Skin epidermis (tissue), 12 donors: Measurements from ENCODE around the gene DLEC1.

Experiments used
- H3K27ac ChIP-seq, 21 experiments: fragments of 200-600 bp; sonication (generic) in 11 of 21; one replicate each; pipeline ENCODE4 v1.5.0; 2020; ENCODE audit warnings: mild to moderate bottlenecking in 3 of 21, inconsistent platforms in 2 of 21, moderate library complexity in 2 of 21
- H3K4me3 ChIP-seq, 7 experiments: fragments of 200-600 bp; sonication (generic) in 2 of 7; one replicate each; pipeline ENCODE4 v1.5.0; 2020; ENCODE audit warnings: inconsistent platforms in 2 of 7, mild to moderate bottlenecking in 2 of 7, moderate library complexity in 1 of 7

The DLEC1 gene

GRCh38 chr3:38039101-38039898 is at the start of gene DLEC1:
TSS of gene DLEC1 (plus strand) at chr3:38039208. CDS start at chr3:38039226, 18 bp downstream.
- H3K27ac ChIP-seq: peak within 1 kb of the TSS in 12 of 21 experiments; percentile 1 to 77 (median 40)
- peak within 1 kb of the TSS; percentile 23 to 51 (median 34) for H3K4me3 ChIP-seq

DNA sequence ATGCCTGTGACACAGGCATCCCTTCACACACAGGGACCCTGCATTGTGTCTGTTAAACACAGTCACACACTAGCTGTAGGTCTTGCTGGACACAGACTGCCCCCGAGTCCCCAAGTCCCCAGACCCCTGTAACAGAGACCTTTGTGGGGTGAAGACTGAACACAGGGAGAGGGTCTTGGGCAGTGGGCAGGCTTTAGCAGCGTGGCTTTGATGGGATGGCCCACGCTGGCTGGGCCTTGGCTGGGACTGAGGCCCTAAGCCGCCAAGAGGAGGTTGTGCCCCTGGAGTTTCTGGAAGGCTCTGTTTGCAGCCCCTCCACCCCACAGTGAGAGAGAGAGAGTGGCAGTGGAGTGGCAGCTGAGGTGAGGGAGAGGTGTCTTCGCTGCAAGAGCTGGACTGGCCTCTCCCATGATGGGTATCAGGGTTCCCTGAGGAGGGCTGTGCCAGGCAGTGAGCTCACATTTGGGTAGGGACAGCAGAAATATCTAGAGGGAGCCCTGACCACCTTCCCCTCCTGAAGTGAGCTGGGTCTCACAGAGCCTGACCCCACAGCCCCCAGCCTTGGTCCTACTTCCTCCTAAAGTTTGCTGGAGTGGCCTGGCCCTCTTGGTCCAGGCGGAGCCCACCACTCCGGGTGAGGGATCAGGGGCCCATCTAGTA is 49.1 kb upstream of the DLEC1 start:
- no peak overlapping the region for H3K27ac ChIP-seq
- H3K4me3 ChIP-seq: no peak overlapping the region

GRCh38 chr3:37990527-37990926 is 48.5 kb upstream of the DLEC1 start, which contains the start of gene VILL:
TSS of gene VILL (plus strand) at chr3:37990786. CDS start at chr3:37993673, 2,887 bp downstream.
- H3K4me3 ChIP-seq: no peak within 1 kb of the TSS
- no peak within 1 kb of the TSS for H3K27ac ChIP-seq

DNA sequence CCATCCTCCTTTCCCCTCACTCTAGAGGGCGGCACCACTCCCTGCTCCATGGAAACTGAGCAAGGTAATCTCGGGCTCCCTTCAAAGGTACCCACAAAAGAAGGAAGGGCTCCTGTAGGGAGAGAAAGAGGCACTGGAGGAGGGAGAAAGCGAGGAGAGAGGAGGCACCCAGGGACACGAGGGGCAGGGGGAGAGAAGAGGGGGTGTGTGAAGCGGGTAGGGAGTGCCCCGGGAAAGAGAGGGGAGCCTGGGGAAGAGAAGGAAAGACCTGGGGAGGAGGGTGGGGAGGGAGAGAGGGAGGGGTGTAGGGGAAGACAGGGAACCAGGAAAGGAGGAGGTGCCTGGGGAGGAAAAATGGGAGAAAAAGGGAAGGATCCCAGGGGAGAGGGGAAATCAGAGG is 47.9 kb upstream of the DLEC1 start:
- no peak overlapping the region for H3K27ac ChIP-seq
- H3K4me3 ChIP-seq: no peak overlapping the region

- Histone ChIP-seq H3K27ac (peak overlapping the region in 2 of 21 experiments; percentile 27 to 43), H3K4me3 (no peak overlapping the region)
Measured at GRCh38 chr3:37991823-37992222, 47.2 kb upstream of the DLEC1 start.

- H3K27ac ChIP-seq: peak overlapping the region in 6 of 21 experiments; percentile 27 to 97 (median 88)
- no peak overlapping the region for H3K4me3 ChIP-seq
Measured at GRCh38 chr3:37992271-37993066, 46.5 kb upstream of the DLEC1 start.

- Histone ChIP-seq H3K4me3 (no peak overlapping the region), H3K27ac (peak overlapping the region in 9 of 21 experiments; percentile 84 to 97 (median 90))
Measured at GRCh38 chr3:37993067-37993455, 45.9 kb upstream of the DLEC1 start.

- Histone ChIP-seq H3K4me3 (peak overlapping the region; percentile 44 to 77 (median 56)), H3K27ac (peak overlapping the region in 20 of 21 experiments; percentile 63 to 97 (median 90))
Measured at GRCh38 chr3:37993460-37993819, 45.6 kb upstream of the DLEC1 start.

- Histone ChIP-seq H3K4me3 (peak overlapping the region; percentile 44 to 77 (median 56)), H3K27ac (peak overlapping the region in 20 of 21 experiments; percentile 63 to 97 (median 90))
Measured at GRCh38 chr3:37993820-37994638, 45.0 kb upstream of the DLEC1 start.

DNA sequence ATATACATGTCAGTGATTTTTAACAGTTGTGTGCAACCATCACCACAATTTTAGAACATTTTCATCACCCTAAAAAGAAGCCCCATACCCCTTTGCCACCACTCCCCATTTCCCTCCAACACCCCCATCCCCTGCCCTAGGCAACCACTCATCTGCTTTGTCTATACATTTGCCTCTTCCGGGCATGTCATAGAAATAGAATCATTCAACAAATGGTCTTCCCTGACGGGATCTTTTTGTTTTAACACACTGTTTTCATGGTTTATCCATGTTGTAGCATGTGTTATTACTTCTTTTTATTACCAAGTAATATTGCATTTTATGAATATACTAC is 44.4 kb upstream of the DLEC1 start:
- H3K4me3 ChIP-seq: peak overlapping the region; percentile 44 to 77 (median 56)
- H3K27ac ChIP-seq: peak overlapping the region in 19 of 21 experiments; percentile 63 to 97 (median 90)

GRCh38 chr3:37995652-37996641 is 43.1 kb upstream of the DLEC1 start:
- Histone ChIP-seq H3K4me3 (no peak overlapping the region), H3K27ac (peak overlapping the region in 1 of 21 experiments; percentile 14)

DNA sequence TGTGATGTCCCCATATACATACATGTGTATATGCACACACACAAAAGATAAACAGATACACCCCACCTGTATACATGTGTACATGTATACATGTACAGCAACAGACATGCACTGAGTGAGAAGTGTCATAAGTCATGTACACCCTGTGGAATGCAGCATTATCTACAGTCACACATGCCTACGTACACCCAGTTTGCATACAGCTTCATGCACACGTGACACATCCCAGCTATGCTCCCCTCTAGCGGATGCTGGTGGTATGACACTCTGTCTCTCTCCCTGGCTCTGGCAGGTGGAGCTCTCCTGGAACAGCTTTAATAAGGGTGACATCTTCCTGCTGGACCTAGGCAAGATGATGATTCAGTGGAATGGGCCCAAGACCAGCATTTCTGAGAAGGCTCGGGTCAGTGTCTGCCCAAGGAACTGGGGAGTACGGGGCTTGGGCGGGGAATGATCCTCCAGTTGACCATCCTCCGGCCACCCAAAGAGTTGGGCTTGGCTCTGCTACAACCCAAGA is 42.2 kb upstream of the DLEC1 start:
- Histone ChIP-seq H3K4me3 (no peak overlapping the region), H3K27ac (peak overlapping the region in 1 of 21 experiments; percentile 97)

DNA sequence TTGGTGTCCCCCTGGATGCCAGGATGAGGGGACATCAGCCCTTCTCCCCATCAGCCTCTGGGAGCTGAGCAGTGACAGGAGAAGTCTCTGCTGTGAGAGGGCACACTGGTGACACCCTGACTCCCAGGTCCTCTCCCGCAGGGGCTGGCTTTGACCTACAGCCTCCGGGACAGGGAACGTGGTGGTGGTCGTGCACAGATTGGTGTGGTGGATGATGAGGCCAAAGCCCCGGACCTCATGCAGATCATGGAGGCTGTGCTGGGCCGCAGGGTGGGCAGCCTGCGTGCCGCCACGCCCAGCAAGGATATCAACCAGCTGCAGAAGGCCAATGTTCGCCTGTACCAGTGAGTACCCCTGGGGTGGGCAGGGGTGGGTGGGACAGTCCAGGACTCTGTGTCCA is 41.7 kb upstream of the DLEC1 start:
- peak overlapping the region in 6 of 21 experiments; percentile 83 to 97 (median 90) for H3K27ac ChIP-seq
- no peak overlapping the region for H3K4me3 ChIP-seq

DNA sequence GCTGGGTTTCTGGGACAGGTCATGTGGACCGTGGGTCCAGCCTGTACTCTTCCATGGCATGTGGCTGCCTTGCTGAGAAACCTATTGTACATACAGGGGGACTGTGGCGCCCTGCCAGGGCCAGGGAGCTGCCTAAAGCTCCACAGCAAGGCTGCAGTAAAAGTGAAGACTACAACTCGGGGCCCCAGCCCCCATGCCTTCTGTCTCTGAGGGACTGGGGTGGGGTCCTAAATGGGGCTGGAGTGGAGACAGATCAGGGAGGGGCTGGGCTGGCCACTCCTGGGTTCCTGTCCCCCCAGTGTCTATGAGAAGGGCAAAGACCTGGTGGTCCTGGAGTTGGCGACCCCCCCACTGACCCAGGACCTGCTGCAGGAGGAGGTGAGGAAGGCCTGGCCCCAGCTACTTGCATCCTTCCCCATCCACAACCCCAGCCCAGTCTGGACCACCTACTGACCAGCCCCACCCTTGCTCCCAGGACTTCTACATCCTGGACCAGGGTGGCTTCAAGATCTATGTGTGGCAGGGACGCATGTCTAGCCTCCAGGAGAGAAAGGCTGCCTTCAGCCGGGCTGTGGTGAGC is 41.1 kb upstream of the DLEC1 start:
- Histone ChIP-seq H3K4me3 (peak overlapping the region in 1 of 7 experiments; percentile 36), H3K27ac (peak overlapping the region; percentile 14 to 97 (median 89))

- Histone ChIP-seq H3K4me3 (no peak overlapping the region), H3K27ac (peak overlapping the region in 2 of 21 experiments; percentile 14 to 97)
Measured at GRCh38 chr3:37999836-38000235, 39.2 kb upstream of the DLEC1 start.

DNA sequence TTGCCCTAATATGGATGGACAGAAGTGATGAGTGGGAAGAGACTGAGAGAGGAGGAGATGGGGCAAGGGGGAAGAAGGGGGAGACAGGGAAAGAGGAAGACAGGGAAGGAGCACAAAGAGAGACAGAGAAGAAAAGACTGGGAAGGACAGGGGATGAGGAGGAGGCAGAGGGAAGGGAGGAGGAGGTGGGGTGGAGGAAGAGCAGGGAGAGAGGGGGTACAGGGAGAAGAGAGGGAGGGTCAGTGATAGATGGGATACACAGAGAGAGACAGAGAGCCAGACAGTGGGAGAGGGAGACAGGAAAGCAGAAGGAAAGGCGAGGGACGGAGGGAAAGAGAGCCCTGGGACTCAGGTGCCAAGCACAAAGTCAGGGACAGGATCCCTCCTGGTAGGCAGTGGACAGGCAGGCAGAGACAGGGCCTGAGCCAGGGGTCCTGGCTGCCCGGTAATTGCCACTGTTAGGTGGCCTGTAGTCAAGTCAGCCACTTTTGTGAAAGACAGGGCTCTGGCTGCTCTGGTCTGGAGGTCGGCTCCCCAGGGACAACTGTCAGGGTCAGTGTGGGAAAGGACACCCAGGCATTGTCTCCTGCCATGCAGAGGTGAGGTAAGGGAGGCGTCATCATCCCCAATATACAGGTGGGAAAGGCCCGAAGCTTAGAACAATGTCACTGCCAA is 38.6 kb upstream of the DLEC1 start:
- peak overlapping the region in 1 of 21 experiments; percentile 14 for H3K27ac ChIP-seq
- H3K4me3 ChIP-seq: no peak overlapping the region

GRCh38 chr3:38000965-38001455 is 38.0 kb upstream of the DLEC1 start:
- Histone ChIP-seq H3K27ac (no peak overlapping the region), H3K4me3 (no peak overlapping the region)
